ENCODE results near the gene PRSS36.

PRSS36 gene
- long read RNA-seq, partial matches to known transcripts: 1 of 1 reads
- long read RNA-seq, other reads (novel, unspliced or antisense): 0 of 1 reads

DNA sequence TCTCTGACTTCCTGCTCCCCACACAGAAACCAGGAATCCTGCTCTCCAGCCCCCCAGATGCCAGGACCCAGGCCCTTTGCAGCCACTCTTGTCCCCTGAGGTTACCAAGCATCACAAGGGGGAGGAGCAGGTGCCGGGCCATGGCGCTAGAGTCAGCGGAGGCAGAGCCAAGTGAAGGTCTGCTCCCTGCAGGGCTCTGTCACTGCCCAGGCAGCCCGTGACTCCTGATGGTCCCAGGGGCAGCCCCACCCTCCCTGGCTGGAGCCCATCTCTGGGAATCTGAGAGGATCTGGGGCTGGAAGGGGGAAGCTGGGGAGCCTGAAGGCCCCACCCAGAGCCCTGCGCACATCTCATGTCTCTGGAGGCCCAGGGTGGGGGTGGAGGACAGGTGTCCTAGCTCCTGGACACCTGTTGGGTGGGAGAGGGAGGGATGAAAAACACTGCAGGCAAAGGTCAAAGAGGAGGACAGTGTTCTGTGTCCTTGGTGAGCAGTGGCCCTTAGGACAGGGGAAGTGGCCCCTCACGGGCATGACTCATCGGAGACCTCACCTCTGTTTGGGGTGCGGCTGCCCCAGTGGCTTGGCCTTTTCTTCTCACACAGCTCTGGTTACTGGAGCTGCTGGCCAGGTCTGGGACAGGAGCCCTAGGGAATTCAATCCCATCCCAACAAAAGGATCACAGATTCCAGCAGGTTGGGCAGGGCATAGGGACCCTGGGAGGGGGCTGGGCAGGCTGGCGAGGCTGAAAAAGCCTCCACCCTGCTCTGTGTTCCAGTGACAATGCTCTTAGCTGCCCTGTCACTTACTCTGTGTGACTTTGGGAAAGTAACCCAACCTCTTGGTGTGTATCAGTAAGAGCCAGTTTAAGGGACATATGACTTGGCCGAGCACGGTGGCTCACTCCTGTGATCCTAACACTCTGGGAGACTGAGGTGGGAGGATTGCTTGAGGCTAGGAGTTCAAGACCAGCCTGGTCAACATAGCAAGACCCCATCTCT is at the start of gene PRSS36:
Gene PRSS36, minus strand, starts transcription at position 173 of the 997 bp plus-strand sequence. Its CDS starts 31 bp downstream, at position 142.
- DNase-seq (ENCODE audit: low read depth in 1 of 2, low spot score in 1 of 2): no peak
- no peak within 1 kb of the TSS for H3K4me3 ChIP-seq (replicated peaks; ENCODE audit: insufficient read depth, low read length)
- TF ChIP-seq GABPA (IDR thresholded peaks at IDR 0.05; ENCODE audit: low read depth): no peak
- H3K27me3 ChIP-seq (ENCODE audit: insufficient read depth, poor library complexity, severe bottlenecking): no peaks in the 10 kb centered on the region
- peak within 1 kb of the TSS; percentile 46 for H3K27ac ChIP-seq (replicated peaks)

DNA sequence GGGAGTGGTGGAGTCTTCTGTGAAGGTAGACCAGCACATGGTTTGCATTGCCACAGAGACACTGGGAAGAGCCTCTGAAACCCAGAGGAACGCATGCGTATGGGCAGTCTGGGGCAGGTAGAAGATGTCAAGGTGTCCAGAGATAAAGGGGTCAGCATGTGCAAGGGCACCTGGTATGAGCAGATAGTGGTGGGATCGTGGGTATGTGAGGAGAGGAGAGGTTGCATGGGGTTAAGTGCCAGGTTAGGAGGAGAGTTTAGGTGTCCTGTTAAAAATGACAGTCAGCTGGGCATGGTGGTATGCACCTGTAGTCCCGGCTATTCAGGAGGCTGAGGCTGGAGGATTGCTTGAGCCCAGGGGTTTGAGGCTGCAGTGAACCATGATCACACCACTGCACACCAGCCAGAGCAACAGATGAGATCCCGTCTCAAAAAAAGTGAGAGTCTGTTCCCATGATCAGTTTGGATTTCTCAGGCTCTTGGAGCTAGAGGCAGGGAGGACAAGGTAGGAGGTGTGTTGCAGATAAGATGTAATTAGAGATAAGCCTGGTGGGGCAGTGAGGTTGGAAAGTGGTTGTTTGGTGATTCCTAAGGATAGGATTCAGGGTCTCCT is 49.7 kb upstream of the PRSS36 start:
- Histone ChIP-seq H3K4me3 (replicated peaks; ENCODE audit: insufficient read depth, low read length) (no peak overlapping the region), H3K27ac (replicated peaks) (no peak overlapping the region; the same call in 1 of the 2 replicates), H3K27me3 (ENCODE audit: insufficient read depth, poor library complexity, severe bottlenecking) (no peaks in the 10 kb centered on the region)
- TF ChIP-seq POLR2AphosphoS5 (IDR thresholded peaks at IDR 0.05; ENCODE audit: low read depth) (no peak; the same call in 1 of the 2 replicates), SPI1 (IDR thresholded peaks at IDR 0.05; ENCODE audit: borderline replicate concordance, low read depth) (no peak), GABPA (IDR thresholded peaks at IDR 0.05; ENCODE audit: low read depth) (no peak)
- TF ChIP-seq, protein P1, sequence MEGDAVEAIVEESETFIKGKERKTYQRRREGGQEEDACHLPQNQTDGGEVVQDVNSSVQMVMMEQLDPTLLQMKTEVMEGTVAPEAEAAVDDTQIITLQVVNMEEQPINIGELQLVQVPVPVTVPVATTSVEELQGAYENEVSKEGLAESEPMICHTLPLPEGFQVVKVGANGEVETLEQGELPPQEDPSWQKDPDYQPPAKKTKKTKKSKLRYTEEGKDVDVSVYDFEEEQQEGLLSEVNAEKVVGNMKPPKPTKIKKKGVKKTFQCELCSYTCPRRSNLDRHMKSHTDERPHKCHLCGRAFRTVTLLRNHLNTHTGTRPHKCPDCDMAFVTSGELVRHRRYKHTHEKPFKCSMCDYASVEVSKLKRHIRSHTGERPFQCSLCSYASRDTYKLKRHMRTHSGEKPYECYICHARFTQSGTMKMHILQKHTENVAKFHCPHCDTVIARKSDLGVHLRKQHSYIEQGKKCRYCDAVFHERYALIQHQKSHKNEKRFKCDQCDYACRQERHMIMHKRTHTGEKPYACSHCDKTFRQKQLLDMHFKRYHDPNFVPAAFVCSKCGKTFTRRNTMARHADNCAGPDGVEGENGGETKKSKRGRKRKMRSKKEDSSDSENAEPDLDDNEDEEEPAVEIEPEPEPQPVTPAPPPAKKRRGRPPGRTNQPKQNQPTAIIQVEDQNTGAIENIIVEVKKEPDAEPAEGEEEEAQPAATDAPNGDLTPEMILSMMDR (IDR thresholded peaks at IDR 0.05; ENCODE audit: insufficient read depth, low read length): no peak
- TF ChIP-seq, protein P2, sequence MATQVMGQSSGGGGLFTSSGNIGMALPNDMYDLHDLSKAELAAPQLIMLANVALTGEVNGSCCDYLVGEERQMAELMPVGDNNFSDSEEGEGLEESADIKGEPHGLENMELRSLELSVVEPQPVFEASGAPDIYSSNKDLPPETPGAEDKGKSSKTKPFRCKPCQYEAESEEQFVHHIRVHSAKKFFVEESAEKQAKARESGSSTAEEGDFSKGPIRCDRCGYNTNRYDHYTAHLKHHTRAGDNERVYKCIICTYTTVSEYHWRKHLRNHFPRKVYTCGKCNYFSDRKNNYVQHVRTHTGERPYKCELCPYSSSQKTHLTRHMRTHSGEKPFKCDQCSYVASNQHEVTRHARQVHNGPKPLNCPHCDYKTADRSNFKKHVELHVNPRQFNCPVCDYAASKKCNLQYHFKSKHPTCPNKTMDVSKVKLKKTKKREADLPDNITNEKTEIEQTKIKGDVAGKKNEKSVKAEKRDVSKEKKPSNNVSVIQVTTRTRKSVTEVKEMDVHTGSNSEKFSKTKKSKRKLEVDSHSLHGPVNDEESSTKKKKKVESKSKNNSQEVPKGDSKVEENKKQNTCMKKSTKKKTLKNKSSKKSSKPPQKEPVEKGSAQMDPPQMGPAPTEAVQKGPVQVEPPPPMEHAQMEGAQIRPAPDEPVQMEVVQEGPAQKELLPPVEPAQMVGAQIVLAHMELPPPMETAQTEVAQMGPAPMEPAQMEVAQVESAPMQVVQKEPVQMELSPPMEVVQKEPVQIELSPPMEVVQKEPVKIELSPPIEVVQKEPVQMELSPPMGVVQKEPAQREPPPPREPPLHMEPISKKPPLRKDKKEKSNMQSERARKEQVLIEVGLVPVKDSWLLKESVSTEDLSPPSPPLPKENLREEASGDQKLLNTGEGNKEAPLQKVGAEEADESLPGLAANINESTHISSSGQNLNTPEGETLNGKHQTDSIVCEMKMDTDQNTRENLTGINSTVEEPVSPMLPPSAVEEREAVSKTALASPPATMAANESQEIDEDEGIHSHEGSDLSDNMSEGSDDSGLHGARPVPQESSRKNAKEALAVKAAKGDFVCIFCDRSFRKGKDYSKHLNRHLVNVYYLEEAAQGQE (IDR thresholded peaks at IDR 0.05; ENCODE audit: insufficient replicate concordance, low read depth): no peak
- DNase-seq (ENCODE audit: low read depth in 1 of 2, low spot score in 1 of 2): no peak

DNA sequence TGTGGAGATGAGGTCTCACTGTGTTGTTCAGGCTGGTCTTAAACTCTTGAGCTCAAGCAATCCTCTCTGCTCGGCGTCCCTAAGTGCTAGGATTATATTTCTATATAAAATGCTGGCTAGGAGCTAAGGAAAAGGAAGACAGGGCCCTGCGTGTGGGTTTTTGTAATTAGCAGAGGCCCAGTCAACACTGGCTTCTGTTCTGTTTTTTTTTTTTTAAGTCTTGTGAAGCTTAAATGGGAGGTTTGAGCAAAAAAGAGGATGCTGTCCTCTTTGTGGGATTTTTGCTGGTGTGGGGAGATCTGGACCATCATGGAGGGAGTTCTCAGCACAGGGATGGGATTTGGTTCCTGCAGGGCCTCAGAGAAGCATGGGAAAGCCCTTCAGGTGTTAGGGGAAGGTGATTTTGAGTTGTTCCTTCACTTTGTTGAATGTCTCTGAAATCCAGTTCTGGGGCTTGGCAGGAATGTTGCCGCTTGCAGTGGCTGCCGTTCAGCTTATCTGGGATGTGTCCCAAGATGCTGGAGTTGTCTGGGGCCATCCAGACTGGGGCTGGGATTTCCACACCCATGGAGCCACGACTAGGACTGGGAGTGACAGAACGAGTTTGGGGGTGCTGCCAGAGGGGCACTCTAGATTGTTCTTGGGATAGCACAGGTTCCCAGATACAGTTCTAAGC is 48.5 kb upstream of the PRSS36 start:
- no peaks in the 10 kb centered on the region for H3K27me3 ChIP-seq (ENCODE audit: insufficient read depth, poor library complexity, severe bottlenecking)
- H3K27ac ChIP-seq (replicated peaks): no peak overlapping the region
- no peak for DNase-seq (ENCODE audit: low read depth in 1 of 2, low spot score in 1 of 2)
- H3K4me3 ChIP-seq (replicated peaks; ENCODE audit: insufficient read depth, low read length): no peak overlapping the region
- TF ChIP-seq, protein P1 (IDR thresholded peaks at IDR 0.05; ENCODE audit: insufficient read depth, low read length): no peak
- TF ChIP-seq, protein P2 (IDR thresholded peaks at IDR 0.05; ENCODE audit: insufficient replicate concordance, low read depth): no peak
- no peak for TF ChIP-seq SPI1 (IDR thresholded peaks at IDR 0.05; ENCODE audit: borderline replicate concordance, low read depth)
- no peak for TF ChIP-seq GABPA (IDR thresholded peaks at IDR 0.05; ENCODE audit: low read depth)
- no peak; the same call in 1 of the 2 replicates for TF ChIP-seq POLR2AphosphoS5 (IDR thresholded peaks at IDR 0.05; ENCODE audit: low read depth)

All from HL-60 (cell line).